ENCODE measurements around the gene TMEM37. TPM values are rescaled to one million over a fixed set of nuclear protein-coding genes. Genes with fewer than 3 reads are reported as not detected.

Gene TMEM37
- total and polyA plus RNA-seq, 2 of the 8 experiments (the other 6 are each of a cell fraction or from before 2014, with no cell fraction given) = 11.0 to 16.2 TPM

DNA sequence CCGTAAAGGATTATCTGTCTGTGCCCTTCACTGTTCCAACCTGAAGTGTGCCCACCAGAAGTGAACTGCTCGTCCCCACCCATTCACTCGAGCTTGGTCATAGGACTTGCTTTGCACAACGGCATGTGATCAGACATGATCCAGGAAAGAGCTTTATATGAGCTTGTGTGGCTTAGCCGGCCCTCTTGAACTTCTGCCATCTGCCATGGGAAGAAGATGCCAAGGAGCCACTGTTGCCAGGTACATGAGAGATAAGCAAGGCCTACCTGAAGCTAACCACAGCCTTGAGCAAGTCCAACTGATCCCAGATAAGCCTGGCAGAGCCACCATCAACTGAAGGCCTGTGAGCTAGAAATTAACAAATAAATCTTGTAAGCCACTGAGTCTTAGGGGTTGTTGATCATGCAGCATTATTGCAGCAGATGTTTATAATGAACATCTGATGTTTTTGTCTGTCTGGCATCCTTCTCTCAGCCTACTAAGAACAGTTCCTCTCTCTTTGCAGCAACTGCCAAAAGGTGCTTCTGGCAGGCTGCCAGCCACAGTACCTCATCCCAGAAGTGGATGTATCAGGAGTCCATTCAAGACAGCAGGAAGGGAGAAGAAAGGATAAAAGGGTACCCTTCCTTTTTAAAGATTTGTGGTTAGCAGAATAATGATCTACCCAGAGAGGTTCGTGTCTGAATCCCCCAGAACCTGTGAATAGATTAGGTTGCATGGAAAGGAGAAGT lies 48.1 kb upstream of the TMEM37 start:
- Histone ChIP-seq H2BK15ac (ENCODE audit: low read length) (no peak overlapping the region), H3K4ac (replicated peaks; ENCODE audit: insufficient read length, low read depth, low read length) (no peak overlapping the region), H3K4me1 (replicated peaks in 1 of 4; ENCODE audit: control insufficient read depth in 3 of 4, insufficient read depth in 4 of 4, low read length in 3 of 4) (no peaks in the 10 kb centered on the region), H4K20me1 (replicated peaks in 1 of 2; ENCODE audit: control insufficient read depth in 1 of 2, insufficient read depth in 2 of 2, low read length in 2 of 2) (no peaks in the 10 kb centered on the region), H3K9ac (replicated peaks in 1 of 4; ENCODE audit: extremely low read depth in 1 of 4, low read depth in 3 of 4, low read length in 3 of 4) (no peak overlapping the region), H2BK12ac (ENCODE audit: low read depth, low read length) (no peak overlapping the region), H3K27me3 (replicated peaks in 1 of 4; ENCODE audit: control insufficient read depth in 3 of 4, extremely low read depth in 1 of 4, insufficient read depth in 3 of 4, low read length in 3 of 4) (no peaks in the 10 kb centered on the region), H2AK5ac (ENCODE audit: low read depth, low read length) (no peak overlapping the region), H3K14ac (ENCODE audit: insufficient read length) (no peak overlapping the region), H2BK5ac (ENCODE audit: low read depth, low read length) (no peak overlapping the region), H3K79me2 (ENCODE audit: control insufficient read depth in 1 of 2, insufficient read depth in 2 of 2, low read length in 2 of 2) (no peaks in the 10 kb centered on the region), H3K36me3 (ENCODE audit: control insufficient read depth in 2 of 4, insufficient read depth in 4 of 4, low read length in 3 of 4) (no peaks in the 10 kb centered on the region), H2BK120ac (replicated peaks; ENCODE audit: low read depth, low read length) (no peak overlapping the region), H3K4me3 (ENCODE audit: extremely low read depth in 1 of 4, insufficient read depth in 2 of 4, low read depth in 3 of 4, low read length in 4 of 4) (no peak overlapping the region), H2BK20ac (ENCODE audit: low read length) (no peak overlapping the region; the same call in 1 of the 2 replicates), H3K18ac (ENCODE audit: extremely low read depth, low read length) (no peak overlapping the region), H4K91ac (replicated peaks; ENCODE audit: insufficient read length, low read length) (no peak overlapping the region), H4K5ac (ENCODE audit: insufficient read length, low read depth, low read length) (no peak overlapping the region), H4K8ac (ENCODE audit: extremely low read depth, insufficient read depth, low read length) (no peak overlapping the region), H3K23ac (ENCODE audit: insufficient read length) (no peak overlapping the region), H3K56ac (replicated peaks; ENCODE audit: insufficient read length, low read depth, low read length) (no peak overlapping the region), H3K4me2 (ENCODE audit: insufficient read depth in 1 of 2, low read depth in 2 of 2, low read length in 2 of 2) (no peak overlapping the region), H3K79me1 (ENCODE audit: low read depth, low read length) (no peaks in the 10 kb centered on the region; the same call in 1 of the 2 replicates), H3K27ac (ENCODE audit: low read depth, low read length) (no peak overlapping the region), H3K9me3 (ENCODE audit: insufficient read depth in 2 of 2, low read depth in 1 of 2, low read length in 1 of 2) (no peaks in the 10 kb centered on the region; a peak in 1 of 4 replicates), H2AFZ (ENCODE audit: low read length) (no peak overlapping the region), H3K23me2 (ENCODE audit: low read depth, low read length) (no peaks in the 10 kb centered on the region)
- TF ChIP-seq ZNF274 (IDR thresholded peaks at IDR 0.05; ENCODE audit: borderline replicate concordance, extremely low read depth, low read length) = no peak
- no peak for TF ChIP-seq SP2 (IDR thresholded peaks at IDR 0.05; ENCODE audit: low read length)
- no peak for TF ChIP-seq CBX5 (IDR thresholded peaks at IDR 0.05; ENCODE audit: low read depth, low read length)
- no peak for TF ChIP-seq EP300 (IDR thresholded peaks at IDR 0.05; ENCODE audit: borderline replicate concordance in 1 of 2, low read depth in 2 of 2, low read length in 2 of 2)
- no peak for TF ChIP-seq RBBP5 (IDR thresholded peaks at IDR 0.05; ENCODE audit: borderline replicate concordance, low read depth, low read length)
- no peak for TF ChIP-seq KDM5A (IDR thresholded peaks at IDR 0.05; ENCODE audit: low read length)
- FAIRE-seq = no peak
- no peak for DNase-seq (ENCODE audit: low read depth in 1 of 2, low spot score in 2 of 2)
- 90% methylated on average over 6 of the region's 6 CpGs; no CpG with 5 or more reads in 1 of the 2 experiments for WGBS, 2 experiments (ENCODE audit: extremely low coverage in 1 of 2, insufficient coverage in 1 of 2, insufficient read length in 1 of 2, insufficient replicate concordance in 2 of 2, low coverage in 1 of 2, low lambda C conversion rate in 2 of 2, missing lambda C conversion rate in 1 of 2)
- ChIA-PET POLR2A (ENCODE audit: partially characterized antibody) (no interaction called here), CTCF (ENCODE audit: partially characterized antibody) (interaction anchor here (0.7 to 1.4 kb wide), 6 partner anchors 13 to 93 kb away, joined by 3 to 4 read pairs (median 3); no protein-coding TSS in a partner anchor)
